Measurements from ENCODE around the gene FCGBP. TPM values are rescaled to one million over a fixed set of nuclear protein-coding genes. Genes with fewer than 3 reads are reported as not detected.

The FCGBP gene
- total RNA-seq, 1 experiment from 2014 or later = 8.7 TPM

DNA sequence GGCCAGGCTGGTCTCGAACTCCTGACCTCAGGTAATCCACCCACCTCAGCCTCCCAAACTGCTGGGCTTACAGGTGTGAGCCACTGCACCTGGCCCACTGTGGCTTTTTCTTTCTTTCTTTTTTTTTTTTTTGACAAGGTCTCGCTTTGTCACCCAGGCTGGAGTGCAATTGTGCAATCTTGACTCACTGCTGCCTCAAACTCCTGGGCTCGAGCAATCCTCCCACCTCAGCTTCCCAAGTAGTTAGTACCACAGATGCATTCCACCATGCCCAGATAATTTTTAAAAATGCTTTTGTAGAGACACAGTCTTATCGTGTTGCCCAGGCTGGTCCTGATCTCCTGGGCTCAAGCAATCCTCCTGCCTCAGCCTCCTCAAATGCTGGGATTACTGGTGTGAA lies 12.1 kb upstream of the FCGBP start:
- H3K9me3 ChIP-seq (ENCODE audit: low read depth, low read length, poor library complexity, severe bottlenecking) = no peaks in the 10 kb centered on the region
- CTCF ChIA-PET = no interaction called here
- TF ChIP-seq, protein P1, sequence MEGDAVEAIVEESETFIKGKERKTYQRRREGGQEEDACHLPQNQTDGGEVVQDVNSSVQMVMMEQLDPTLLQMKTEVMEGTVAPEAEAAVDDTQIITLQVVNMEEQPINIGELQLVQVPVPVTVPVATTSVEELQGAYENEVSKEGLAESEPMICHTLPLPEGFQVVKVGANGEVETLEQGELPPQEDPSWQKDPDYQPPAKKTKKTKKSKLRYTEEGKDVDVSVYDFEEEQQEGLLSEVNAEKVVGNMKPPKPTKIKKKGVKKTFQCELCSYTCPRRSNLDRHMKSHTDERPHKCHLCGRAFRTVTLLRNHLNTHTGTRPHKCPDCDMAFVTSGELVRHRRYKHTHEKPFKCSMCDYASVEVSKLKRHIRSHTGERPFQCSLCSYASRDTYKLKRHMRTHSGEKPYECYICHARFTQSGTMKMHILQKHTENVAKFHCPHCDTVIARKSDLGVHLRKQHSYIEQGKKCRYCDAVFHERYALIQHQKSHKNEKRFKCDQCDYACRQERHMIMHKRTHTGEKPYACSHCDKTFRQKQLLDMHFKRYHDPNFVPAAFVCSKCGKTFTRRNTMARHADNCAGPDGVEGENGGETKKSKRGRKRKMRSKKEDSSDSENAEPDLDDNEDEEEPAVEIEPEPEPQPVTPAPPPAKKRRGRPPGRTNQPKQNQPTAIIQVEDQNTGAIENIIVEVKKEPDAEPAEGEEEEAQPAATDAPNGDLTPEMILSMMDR (conservative IDR thresholded peaks at IDR 0.05; ENCODE audit: low read depth, low read length) = no peak
- no peak for TF ChIP-seq EZH2 (IDR thresholded peaks at IDR 0.05; ENCODE audit: borderline replicate concordance, low read depth, low read length, poor library complexity, severe bottlenecking)
- no TSS peak for BruUV-seq (replicated peaks)
- H3K4me1 ChIP-seq (ENCODE audit: insufficient read depth, low read length, poor library complexity, severe bottlenecking) = peaks cover 53% of the 10 kb centered on the region
- POLR2A ChIA-PET (ENCODE audit: low non-redundant PET) = interaction anchor here (0.7 kb wide), 1 partner anchor 22 kb away, joined by 7 read pairs; no protein-coding TSS in a partner anchor
- DNase-seq (ENCODE audit: low spot score) = no peak
- H3K27ac ChIP-seq (ENCODE audit: low read depth, low read length, poor library complexity, severe bottlenecking) = no peak overlapping the region
- H3K27me3 ChIP-seq (replicated peaks; ENCODE audit: insufficient read depth, low read depth, low read length, poor library complexity) = no peaks in the 10 kb centered on the region
- no peak overlapping the region for H3K4me3 ChIP-seq (ENCODE audit: low read depth, low read length, poor library complexity, severe bottlenecking)
- intact Hi-C loops (cut with micrococcal nuclease; ENCODE audit: unreplicated experiment) = no loop called here
- peaks cover 13% of the 10 kb centered on the region for H3K36me3 ChIP-seq (ENCODE audit: insufficient read depth, low read length, poor library complexity, severe bottlenecking)

DNA sequence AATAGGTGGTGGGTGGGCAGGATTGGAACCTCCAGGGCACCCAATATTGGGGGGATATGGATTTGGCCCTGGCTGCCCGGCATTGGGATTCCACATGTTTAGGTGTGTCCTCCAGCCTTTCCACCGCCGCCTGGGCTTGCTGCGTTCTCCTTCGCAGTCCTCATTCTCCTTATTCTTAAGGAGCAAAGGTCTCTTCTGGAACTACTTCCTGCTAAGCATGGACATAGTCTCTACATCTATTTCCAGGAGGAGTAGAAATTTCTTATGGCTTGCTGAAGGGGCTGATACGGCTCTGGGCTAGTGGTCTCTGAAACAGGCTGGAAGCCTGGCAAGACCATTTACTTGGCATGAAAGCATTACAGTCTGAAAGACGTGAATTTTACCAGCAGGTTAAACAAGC lies 9.2 kb upstream of the FCGBP start:
- BruUV-seq (replicated peaks) = no TSS peak
- Histone ChIP-seq H3K27ac (ENCODE audit: low read depth, low read length, poor library complexity, severe bottlenecking) (peak overlapping the region; percentile 95), H3K27me3 (replicated peaks; ENCODE audit: insufficient read depth, low read depth, low read length, poor library complexity) (no peaks in the 10 kb centered on the region), H3K4me1 (ENCODE audit: insufficient read depth, low read length, poor library complexity, severe bottlenecking) (peaks cover 53% of the 10 kb centered on the region), H3K36me3 (ENCODE audit: insufficient read depth, low read length, poor library complexity, severe bottlenecking) (no peaks in the 10 kb centered on the region), H3K9me3 (ENCODE audit: low read depth, low read length, poor library complexity, severe bottlenecking) (peaks cover 8% of the 10 kb centered on the region), H3K4me3 (ENCODE audit: low read depth, low read length, poor library complexity, severe bottlenecking) (no peak overlapping the region)
- TF ChIP-seq, protein P1 (conservative IDR thresholded peaks at IDR 0.05; ENCODE audit: low read depth, low read length) = no peak
- TF ChIP-seq EZH2 (IDR thresholded peaks at IDR 0.05; ENCODE audit: borderline replicate concordance, low read depth, low read length, poor library complexity, severe bottlenecking) = no peak
- DNase-seq (ENCODE audit: low spot score) = no peak
- POLR2A ChIA-PET (ENCODE audit: low non-redundant PET) = no interaction called here
- CTCF ChIA-PET = no interaction called here
- intact Hi-C loops (cut with micrococcal nuclease; ENCODE audit: unreplicated experiment) = loop anchor here (5.0 kb wide), 1 partner anchor 204 kb away; no protein-coding TSS in a partner anchor

DNA sequence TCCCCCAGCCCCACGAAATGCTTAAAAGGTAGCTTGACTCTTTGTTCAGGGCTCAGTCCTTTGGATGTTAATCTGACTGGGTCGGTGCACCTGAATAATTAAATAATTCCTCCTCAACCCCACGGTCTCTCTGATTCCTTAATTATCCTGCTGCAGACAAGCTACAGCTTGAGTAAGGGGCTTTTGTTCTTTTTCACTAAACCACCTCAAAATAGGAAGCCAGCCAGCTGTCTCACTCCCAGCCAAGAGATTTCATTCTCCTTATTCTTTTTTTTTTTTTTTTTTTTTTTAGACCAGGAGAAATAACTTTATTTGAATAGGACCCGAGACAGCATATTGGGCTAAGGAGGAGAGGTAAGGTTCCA lies 7.9 kb upstream of the FCGBP start:
- Histone ChIP-seq H3K4me1 (ENCODE audit: insufficient read depth, low read length, poor library complexity, severe bottlenecking) (peaks cover 63% of the 10 kb centered on the region), H3K27me3 (replicated peaks; ENCODE audit: insufficient read depth, low read depth, low read length, poor library complexity) (no peaks in the 10 kb centered on the region), H3K36me3 (ENCODE audit: insufficient read depth, low read length, poor library complexity, severe bottlenecking) (no peaks in the 10 kb centered on the region), H3K9me3 (ENCODE audit: low read depth, low read length, poor library complexity, severe bottlenecking) (peaks cover 8% of the 10 kb centered on the region), H3K27ac (ENCODE audit: low read depth, low read length, poor library complexity, severe bottlenecking) (peak overlapping the region; percentile 95), H3K4me3 (ENCODE audit: low read depth, low read length, poor library complexity, severe bottlenecking) (no peak overlapping the region)
- BruUV-seq (replicated peaks) = TSS peak; percentile 95
- ChIA-PET POLR2A (ENCODE audit: low non-redundant PET) (interaction anchor here (1.4 kb wide), 1 partner anchor 28 kb away, joined by 7 read pairs; the partner anchor contains the start of gene PSMC4), CTCF (interaction anchor here (0.6 to 1.3 kb wide), 3 partner anchors 11 to 269 kb away, joined by 3 to 8 read pairs (median 8); partner anchors contain the start of gene PSMC4)
- peak; percentile 60 for DNase-seq (ENCODE audit: low spot score)
- TF ChIP-seq, protein P1 (conservative IDR thresholded peaks at IDR 0.05; ENCODE audit: low read depth, low read length) = no peak
- no peak for TF ChIP-seq EZH2 (IDR thresholded peaks at IDR 0.05; ENCODE audit: borderline replicate concordance, low read depth, low read length, poor library complexity, severe bottlenecking)
- intact Hi-C loops (cut with micrococcal nuclease; ENCODE audit: unreplicated experiment) = loop anchor here (5.0 kb wide), 1 partner anchor 205 kb away; no protein-coding TSS in a partner anchor

Measured in A673 (cell line).